Measurements from ENCODE around the gene KRTAP4-3. TPM values are rescaled to one million over a fixed set of nuclear protein-coding genes. Genes with fewer than 3 reads are reported as not detected.

Gene KRTAP4-3
- total and polyA plus RNA-seq, 2 of the 8 experiments (the other 6 are each of a cell fraction or from before 2014, with no cell fraction given) = not detected

DNA sequence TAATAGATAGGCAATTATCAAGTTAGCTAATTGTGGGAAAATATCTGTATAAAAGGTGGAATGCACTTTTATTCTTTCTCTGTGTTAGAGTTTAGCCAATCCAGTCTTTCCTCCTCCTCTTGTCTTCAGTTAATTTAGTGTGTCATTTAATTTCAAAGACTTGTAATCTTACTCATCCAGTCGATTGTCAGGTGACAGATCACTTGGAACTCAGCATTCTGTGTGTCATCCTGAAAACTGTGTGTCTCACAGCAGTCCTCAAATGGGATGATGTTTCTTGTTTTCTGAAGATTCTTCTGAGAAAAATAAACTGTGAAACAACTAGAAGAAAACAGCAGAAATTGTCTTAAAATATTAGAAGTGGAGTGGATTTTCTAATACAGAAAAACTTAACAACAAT is 17.0 kb upstream of the KRTAP4-3 start:
- no peak overlapping the region for H3K27ac ChIP-seq (ENCODE audit: low read depth, low read length)
- DNase-seq (ENCODE audit: low read depth in 1 of 2, low spot score in 2 of 2) = no peak
- no peak overlapping the region for H3K4me2 ChIP-seq (ENCODE audit: insufficient read depth in 1 of 2, low read depth in 2 of 2, low read length in 2 of 2)
- no peak overlapping the region for H4K5ac ChIP-seq (ENCODE audit: insufficient read length, low read depth, low read length)
- H3K27me3 ChIP-seq (replicated peaks in 1 of 4; ENCODE audit: control insufficient read depth in 3 of 4, extremely low read depth in 1 of 4, insufficient read depth in 3 of 4, low read length in 3 of 4) = no peaks in the 10 kb centered on the region
- H2BK15ac ChIP-seq (ENCODE audit: low read length) = no peak overlapping the region
- no peak for FAIRE-seq
- no peak overlapping the region for H3K4me3 ChIP-seq (ENCODE audit: extremely low read depth in 1 of 4, insufficient read depth in 2 of 4, low read depth in 3 of 4, low read length in 4 of 4)
- H3K23ac ChIP-seq (ENCODE audit: insufficient read length) = no peak overlapping the region
- no peak overlapping the region for H3K18ac ChIP-seq (ENCODE audit: extremely low read depth, low read length)
- H2BK5ac ChIP-seq (ENCODE audit: low read depth, low read length) = no peak overlapping the region
- no peak overlapping the region for H2BK20ac ChIP-seq (ENCODE audit: low read length)
- WGBS, 2 experiments (ENCODE audit: extremely low coverage in 1 of 2, insufficient coverage in 1 of 2, insufficient read length in 1 of 2, insufficient replicate concordance in 2 of 2, low coverage in 1 of 2, low lambda C conversion rate in 2 of 2, missing lambda C conversion rate in 1 of 2) = 94% methylated on average over 1 of the region's 1 CpG; no CpG with 5 or more reads in 1 of the 2 experiments
- no peaks in the 10 kb centered on the region for H3K36me3 ChIP-seq (ENCODE audit: control insufficient read depth in 2 of 4, insufficient read depth in 4 of 4, low read length in 3 of 4)
- no peak overlapping the region for H4K8ac ChIP-seq (ENCODE audit: extremely low read depth, insufficient read depth, low read length)
- H2AFZ ChIP-seq (ENCODE audit: low read length) = no peak overlapping the region
- no peak overlapping the region for H2BK120ac ChIP-seq (replicated peaks; ENCODE audit: low read depth, low read length)
- H3K14ac ChIP-seq (ENCODE audit: insufficient read length) = no peak overlapping the region
- no peak overlapping the region for H3K56ac ChIP-seq (replicated peaks; ENCODE audit: insufficient read length, low read depth, low read length)
- ChIA-PET POLR2A (ENCODE audit: partially characterized antibody) (no interaction called here), CTCF (ENCODE audit: partially characterized antibody) (interaction anchor here (0.8 kb wide), 1 partner anchor 180 kb away, joined by 3 read pairs; no protein-coding TSS in a partner anchor)
- H2AK5ac ChIP-seq (ENCODE audit: low read depth, low read length) = no peak overlapping the region
- no peak overlapping the region for H2BK12ac ChIP-seq (ENCODE audit: low read depth, low read length)
- no peaks in the 10 kb centered on the region for H3K9me3 ChIP-seq (ENCODE audit: insufficient read depth in 2 of 2, low read depth in 1 of 2, low read length in 1 of 2)
- no peaks in the 10 kb centered on the region for H3K79me1 ChIP-seq (ENCODE audit: low read depth, low read length)
- H3K9ac ChIP-seq (replicated peaks in 1 of 4; ENCODE audit: extremely low read depth in 1 of 4, low read depth in 3 of 4, low read length in 3 of 4) = no peak overlapping the region
- no peaks in the 10 kb centered on the region for H3K79me2 ChIP-seq (ENCODE audit: control insufficient read depth in 1 of 2, insufficient read depth in 2 of 2, low read length in 2 of 2)
- H4K20me1 ChIP-seq (replicated peaks in 1 of 2; ENCODE audit: control insufficient read depth in 1 of 2, insufficient read depth in 2 of 2, low read length in 2 of 2) = no peaks in the 10 kb centered on the region
- H3K4me1 ChIP-seq (replicated peaks in 1 of 4; ENCODE audit: control insufficient read depth in 3 of 4, insufficient read depth in 4 of 4, low read length in 3 of 4) = no peaks in the 10 kb centered on the region; a peak in 2 of 7 replicates
- H3K23me2 ChIP-seq (ENCODE audit: low read depth, low read length) = no peaks in the 10 kb centered on the region; the same call in 1 of the 2 replicates
- H4K91ac ChIP-seq (replicated peaks; ENCODE audit: insufficient read length, low read length) = no peak overlapping the region
- H3K4ac ChIP-seq (replicated peaks; ENCODE audit: insufficient read length, low read depth, low read length) = no peak overlapping the region
- no peak for TF ChIP-seq CHD1 (IDR thresholded peaks at IDR 0.05; ENCODE audit: low read depth, low read length)
- TF ChIP-seq NRF1 (IDR thresholded peaks at IDR 0.05; ENCODE audit: low read depth, low read length) = no peak
- TF ChIP-seq SP2 (IDR thresholded peaks at IDR 0.05; ENCODE audit: low read length) = no peak
- TF ChIP-seq POLR2A (IDR thresholded peaks at IDR 0.05; ENCODE audit: control extremely low read depth in 1 of 2, low read depth in 2 of 2, low read length in 2 of 2) = no peak
- no peak for TF ChIP-seq EGR1 (IDR thresholded peaks at IDR 0.05; ENCODE audit: borderline replicate concordance, low read depth, low read length)
- no peak for TF ChIP-seq SAP30 (IDR thresholded peaks at IDR 0.05; ENCODE audit: insufficient read depth, insufficient replicate concordance, low read length)
- no peak for TF ChIP-seq BRCA1 (IDR thresholded peaks at IDR 0.05; ENCODE audit: low read depth, low read length)
- TF ChIP-seq, protein P1, sequence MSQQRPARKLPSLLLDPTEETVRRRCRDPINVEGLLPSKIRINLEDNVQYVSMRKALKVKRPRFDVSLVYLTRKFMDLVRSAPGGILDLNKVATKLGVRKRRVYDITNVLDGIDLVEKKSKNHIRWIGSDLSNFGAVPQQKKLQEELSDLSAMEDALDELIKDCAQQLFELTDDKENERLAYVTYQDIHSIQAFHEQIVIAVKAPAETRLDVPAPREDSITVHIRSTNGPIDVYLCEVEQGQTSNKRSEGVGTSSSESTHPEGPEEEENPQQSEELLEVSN (IDR thresholded peaks at IDR 0.05) = no peak
- TF ChIP-seq POLR2AphosphoS5 (IDR thresholded peaks at IDR 0.05; ENCODE audit: low read depth, low read length) = no peak
- TF ChIP-seq, protein P2, sequence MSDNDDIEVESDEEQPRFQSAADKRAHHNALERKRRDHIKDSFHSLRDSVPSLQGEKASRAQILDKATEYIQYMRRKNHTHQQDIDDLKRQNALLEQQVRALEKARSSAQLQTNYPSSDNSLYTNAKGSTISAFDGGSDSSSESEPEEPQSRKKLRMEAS (IDR thresholded peaks at IDR 0.05) = no peak
- TF ChIP-seq, protein P3, sequence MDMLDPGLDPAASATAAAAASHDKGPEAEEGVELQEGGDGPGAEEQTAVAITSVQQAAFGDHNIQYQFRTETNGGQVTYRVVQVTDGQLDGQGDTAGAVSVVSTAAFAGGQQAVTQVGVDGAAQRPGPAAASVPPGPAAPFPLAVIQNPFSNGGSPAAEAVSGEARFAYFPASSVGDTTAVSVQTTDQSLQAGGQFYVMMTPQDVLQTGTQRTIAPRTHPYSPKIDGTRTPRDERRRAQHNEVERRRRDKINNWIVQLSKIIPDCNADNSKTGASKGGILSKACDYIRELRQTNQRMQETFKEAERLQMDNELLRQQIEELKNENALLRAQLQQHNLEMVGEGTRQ (IDR thresholded peaks at IDR 0.05; ENCODE audit: low read length) = no peak
- TF ChIP-seq RXRA (IDR thresholded peaks at IDR 0.05; ENCODE audit: insufficient read depth, low read depth, low read length) = no peak
- TF ChIP-seq HDAC2 (IDR thresholded peaks at IDR 0.05; ENCODE audit: borderline replicate concordance in 1 of 2, low read depth in 2 of 2, low read length in 2 of 2) = no peak

All from H1 (cell line).